Coronary artery (tissue), 2 donors: ENCODE data around the gene CTNND1.
A peak's percentile ranks its signal among the peaks of the same experiment; 100 is the strongest.

Source experiments
- DNase-seq: peaks from one replicate; pipeline ENCODE4 v3.0.0-alpha.2; 2017; ENCODE audit warnings: low spot score
- H3K27ac ChIP-seq, 2 donors: fragments of 200-600 bp; sonication (generic); one replicate each; pipeline ENCODE4 v1.5.1; 2016 to 2019
- H3K4me3 ChIP-seq: fragments of 200-600 bp; sonication (generic); 2 replicates; pipeline ENCODE4 v1.5.1; 2016; ENCODE audit warnings: mild to moderate bottlenecking, moderate library complexity
- CTCF ChIP-seq: fragments of 200-600 bp; sonication (generic); IDR thresholded peaks from one replicate; pipeline ENCODE4 v1.5.1; 2019; ENCODE audit warnings: antibody characterized with exemption

Gene CTNND1

GRCh38 chr11:57779276-57779675 is 17.7 kb downstream of the CTNND1 start:
- no peak for TF ChIP-seq CTCF
- Histone ChIP-seq H3K4me3 (peak overlapping the region; percentile 54), H3K27ac (peak overlapping the region; percentile 83 to 86)
- DNase-seq = no peak

GRCh38 chr11:57781529-57781943 is 19.9 kb downstream of the CTNND1 start:
- Histone ChIP-seq H3K27ac (peak overlapping the region; percentile 8 to 53), H3K4me3 (no peak overlapping the region)
- no peak for DNase-seq
- TF ChIP-seq CTCF = no peak

- H3K27ac ChIP-seq = no peak overlapping the region
- H3K4me3 ChIP-seq = no peak overlapping the region
- DNase-seq = no peak
- TF ChIP-seq CTCF = no peak
These were observed 23.5 kb downstream of the CTNND1 start for GRCh38 chr11:57785072-57785471.

GRCh38 chr11:57786436-57786835 is 24.8 kb downstream of the CTNND1 start:
- TF ChIP-seq CTCF = no peak
- no peak for DNase-seq
- H3K27ac ChIP-seq = no peak overlapping the region
- no peak overlapping the region for H3K4me3 ChIP-seq

- no peak for TF ChIP-seq CTCF
- no peak overlapping the region for H3K4me3 ChIP-seq
- no peak for DNase-seq
- H3K27ac ChIP-seq = peak overlapping the region in 1 of 2 donors; percentile 2
These were observed 25.5 kb downstream of the CTNND1 start for GRCh38 chr11:57787006-57787604.

- no peak for TF ChIP-seq CTCF
- Histone ChIP-seq H3K27ac (peak overlapping the region in 1 of 2 donors; percentile 4), H3K4me3 (no peak overlapping the region)
- no peak for DNase-seq
These were observed 26.5 kb downstream of the CTNND1 start for GRCh38 chr11:57787920-57788702.

GRCh38 chr11:57788703-57789088 is 27.1 kb downstream of the CTNND1 start:
- H3K27ac ChIP-seq = no peak overlapping the region
- no peak for TF ChIP-seq CTCF
- no peak overlapping the region for H3K4me3 ChIP-seq
- no peak for DNase-seq
